Activated naive CD8-positive, alpha-beta T cell treated with anti-CD3 and anti-CD28 coated beads, Interleukin-2, amount 10 ng/mL, durations not matched to agents 7 days and 5 days (primary cell): Measurements from ENCODE around the gene RBPJ. TPM values are rescaled to one million over a fixed set of nuclear protein-coding genes. Genes with fewer than 3 reads are reported as not detected.
A peak's percentile ranks its signal among the peaks of the same experiment; 100 is the strongest.

Experiments used
- ATAC-seq: fragments of 150-1000 bp; cut with Tn5 transposase; one replicate; pipeline ENCODE4 v1.10.0; 2021; ENCODE audit warnings: low read depth, moderate library complexity
- POLR2A ChIA-PET: fragments of 350-600 bp; sonication (Branson Sonifier 250); formaldehyde crosslinking; loops from one replicate; lab custom pipeline; 2021; ENCODE audit warnings: antibody characterized with exemption; lab: Charles Lee
- DNase-seq: peaks from one replicate; pipeline ENCODE4 v3.0.0; 2021
- H3K27ac Mint-ChIP-seq: one replicate; pipeline ENCODE4 v1.8.0; 2022; ENCODE audit warnings: mild to moderate bottlenecking, mixed read lengths
- H3K27me3 Mint-ChIP-seq: one replicate; pipeline ENCODE4 v1.8.0; 2022; ENCODE audit warnings: mild to moderate bottlenecking, moderate library complexity, mixed read lengths
- H3K36me3 Mint-ChIP-seq: one replicate; pipeline ENCODE4 v1.8.0; 2021; ENCODE audit warnings: mild to moderate bottlenecking, mixed read lengths
- H3K4me1 Mint-ChIP-seq: one replicate; pipeline ENCODE4 v1.8.0; 2021; ENCODE audit warnings: mixed read lengths
- H3K4me3 Mint-ChIP-seq: one replicate; pipeline ENCODE4 v1.8.0; 2022; ENCODE audit warnings: mild to moderate bottlenecking, moderate library complexity, mixed read lengths
- H3K9me3 Mint-ChIP-seq: one replicate; pipeline ENCODE4 v1.8.0; 2021; ENCODE audit warnings: mixed read lengths
- total RNA-seq, 2 experiments: library from RNA; stranded (reverse); gene quantifications; one replicate each; pipeline ENCODE4 v1.2.3, GENCODE V29; 2021

Gene RBPJ
- total RNA-seq, 2 experiments from 2014 or later: 60.7 to 75.3 TPM

- peaks cover 3% of the 10 kb centered on the region for H3K36me3 Mint-ChIP-seq
- H3K27ac Mint-ChIP-seq: no peak overlapping the region
- H3K4me1 Mint-ChIP-seq: peaks cover 15% of the 10 kb centered on the region
- H3K27me3 Mint-ChIP-seq: no peaks in the 10 kb centered on the region
- H3K4me3 Mint-ChIP-seq: no peak overlapping the region
- no peak for DNase-seq
- no peaks in the 10 kb centered on the region for H3K9me3 Mint-ChIP-seq
- ATAC-seq: no peak
- POLR2A ChIA-PET: no interaction called here
Observed at GRCh38 chr4:26331380-26331950, 10.7 kb downstream of the RBPJ start.

GRCh38 chr4:26334366-26334765 lies 13.6 kb downstream of the RBPJ start:
- H3K36me3 Mint-ChIP-seq: peaks cover 8% of the 10 kb centered on the region
- no peak overlapping the region for H3K4me3 Mint-ChIP-seq
- POLR2A ChIA-PET: no interaction called here
- no peak for DNase-seq
- ATAC-seq: no peak
- H3K4me1 Mint-ChIP-seq: peaks cover 16% of the 10 kb centered on the region
- H3K27me3 Mint-ChIP-seq: no peaks in the 10 kb centered on the region
- no peaks in the 10 kb centered on the region for H3K9me3 Mint-ChIP-seq
- no peak overlapping the region for H3K27ac Mint-ChIP-seq

- POLR2A ChIA-PET: no interaction called here
- Mint-ChIP-seq H3K27ac (no peak overlapping the region), H3K9me3 (no peaks in the 10 kb centered on the region), H3K4me3 (no peak overlapping the region), H3K4me1 (peaks cover 25% of the 10 kb centered on the region), H3K27me3 (no peaks in the 10 kb centered on the region), H3K36me3 (peaks cover 7% of the 10 kb centered on the region)
- ATAC-seq (no peak), DNase-seq (no peak)
Observed at GRCh38 chr4:26337612-26338011, 16.8 kb downstream of the RBPJ start.

- Mint-ChIP-seq H3K4me1 (peaks cover 23% of the 10 kb centered on the region), H3K9me3 (no peaks in the 10 kb centered on the region), H3K27ac (no peak overlapping the region), H3K4me3 (no peak overlapping the region), H3K36me3 (peaks cover 14% of the 10 kb centered on the region), H3K27me3 (no peaks in the 10 kb centered on the region)
- ATAC-seq (no peak), DNase-seq (no peak)
- POLR2A ChIA-PET: no interaction called here
Observed at GRCh38 chr4:26342328-26343037, 21.7 kb downstream of the RBPJ start.

- no peak for DNase-seq
- POLR2A ChIA-PET: no interaction called here
- peaks cover 12% of the 10 kb centered on the region for H3K36me3 Mint-ChIP-seq
- peaks cover 20% of the 10 kb centered on the region for H3K4me1 Mint-ChIP-seq
- no peaks in the 10 kb centered on the region for H3K27me3 Mint-ChIP-seq
- no peak for ATAC-seq
- no peaks in the 10 kb centered on the region for H3K9me3 Mint-ChIP-seq
- no peak overlapping the region for H3K27ac Mint-ChIP-seq
- no peak overlapping the region for H3K4me3 Mint-ChIP-seq
Observed at GRCh38 chr4:26343038-26343398, 22.2 kb downstream of the RBPJ start.

- Mint-ChIP-seq H3K27me3 (no peaks in the 10 kb centered on the region), H3K36me3 (peaks cover 15% of the 10 kb centered on the region), H3K9me3 (no peaks in the 10 kb centered on the region), H3K27ac (no peak overlapping the region), H3K4me1 (peaks cover 22% of the 10 kb centered on the region), H3K4me3 (no peak overlapping the region)
- DNase-seq: no peak
- POLR2A ChIA-PET: no interaction called here
- no peak for ATAC-seq
Observed at GRCh38 chr4:26344901-26345564, 24.2 kb downstream of the RBPJ start.

- H3K4me1 Mint-ChIP-seq: peaks cover 24% of the 10 kb centered on the region
- H3K9me3 Mint-ChIP-seq: no peaks in the 10 kb centered on the region
- H3K36me3 Mint-ChIP-seq: peaks cover 15% of the 10 kb centered on the region
- H3K27ac Mint-ChIP-seq: no peak overlapping the region
- H3K27me3 Mint-ChIP-seq: no peaks in the 10 kb centered on the region
- POLR2A ChIA-PET: no interaction called here
- H3K4me3 Mint-ChIP-seq: no peak overlapping the region
- no peak for ATAC-seq
- DNase-seq: no peak
Observed at GRCh38 chr4:26345565-26345938, 24.7 kb downstream of the RBPJ start.

- DNase-seq (no peak), ATAC-seq (no peak)
- Mint-ChIP-seq H3K27ac (no peak overlapping the region), H3K4me1 (peaks cover 22% of the 10 kb centered on the region), H3K36me3 (peaks cover 15% of the 10 kb centered on the region), H3K4me3 (no peak overlapping the region), H3K27me3 (no peaks in the 10 kb centered on the region), H3K9me3 (no peaks in the 10 kb centered on the region)
- POLR2A ChIA-PET: no interaction called here
Observed at GRCh38 chr4:26346203-26346620, 25.4 kb downstream of the RBPJ start.

- Mint-ChIP-seq H3K27me3 (no peaks in the 10 kb centered on the region), H3K36me3 (peaks cover 18% of the 10 kb centered on the region), H3K27ac (no peak overlapping the region), H3K9me3 (no peaks in the 10 kb centered on the region), H3K4me1 (peaks cover 17% of the 10 kb centered on the region), H3K4me3 (no peak overlapping the region)
- POLR2A ChIA-PET: no interaction called here
- ATAC-seq (no peak), DNase-seq (no peak)
Observed at GRCh38 chr4:26349496-26349895, 28.7 kb downstream of the RBPJ start.

GRCh38 chr4:26351685-26352084 lies 30.9 kb downstream of the RBPJ start:
- DNase-seq (no peak), ATAC-seq (no peak)
- Mint-ChIP-seq H3K9me3 (no peaks in the 10 kb centered on the region), H3K27ac (no peak overlapping the region), H3K36me3 (peaks cover 15% of the 10 kb centered on the region), H3K27me3 (no peaks in the 10 kb centered on the region), H3K4me1 (peaks cover 13% of the 10 kb centered on the region), H3K4me3 (no peak overlapping the region)
- POLR2A ChIA-PET: no interaction called here

- Mint-ChIP-seq H3K36me3 (peaks cover 8% of the 10 kb centered on the region), H3K27ac (no peak overlapping the region), H3K9me3 (no peaks in the 10 kb centered on the region), H3K4me3 (no peak overlapping the region), H3K27me3 (no peaks in the 10 kb centered on the region), H3K4me1 (peaks cover 8% of the 10 kb centered on the region)
- ATAC-seq: no peak
- POLR2A ChIA-PET: interaction anchor here (0.6 to 0.7 kb wide), 2 partner anchors 364 to 665 kb away, joined by 4 to 6 read pairs; no protein-coding TSS in a partner anchor
- no peak for DNase-seq
Observed at GRCh38 chr4:26354491-26354890, 33.7 kb downstream of the RBPJ start.

GRCh38 chr4:26355392-26356052 lies 34.7 kb downstream of the RBPJ start:
- Mint-ChIP-seq H3K36me3 (peaks cover 8% of the 10 kb centered on the region), H3K27ac (no peak overlapping the region), H3K4me3 (no peak overlapping the region), H3K4me1 (peaks cover 9% of the 10 kb centered on the region), H3K27me3 (no peaks in the 10 kb centered on the region), H3K9me3 (no peaks in the 10 kb centered on the region)
- DNase-seq (no peak), ATAC-seq (peak; percentile 22)
- POLR2A ChIA-PET: interaction anchor here (0.7 kb wide), 1 partner anchor 40 kb away, joined by 3 read pairs; no protein-coding TSS in a partner anchor

- H3K4me1 Mint-ChIP-seq: peaks cover 11% of the 10 kb centered on the region
- DNase-seq (no peak), ATAC-seq (peak; percentile 53)
- POLR2A ChIA-PET: no interaction called here
- no peak overlapping the region for H3K4me3 Mint-ChIP-seq
- H3K36me3 Mint-ChIP-seq: peaks cover 7% of the 10 kb centered on the region
- no peaks in the 10 kb centered on the region for H3K27me3 Mint-ChIP-seq
- no peaks in the 10 kb centered on the region for H3K9me3 Mint-ChIP-seq
- no peak overlapping the region for H3K27ac Mint-ChIP-seq
Observed at GRCh38 chr4:26356081-26356501, 35.3 kb downstream of the RBPJ start.
